ENCODE measurements around the gene PDXP.

- TF ChIP-seq EZH2 (IDR thresholded peaks at IDR 0.05; ENCODE audit: borderline replicate concordance, low read depth, low read length, severe bottlenecking) = no peak
- no peak for TF ChIP-seq CTCF (IDR thresholded peaks at IDR 0.05; ENCODE audit: extremely low read depth in 1 of 2, insufficient read depth in 1 of 2, low read depth in 1 of 2, low read length in 2 of 2)
- TF ChIP-seq MAX (IDR thresholded peaks at IDR 0.05; ENCODE audit: insufficient read depth, insufficient read length) = no peak
- no peak for TF ChIP-seq POLR2AphosphoS5 (IDR thresholded peaks at IDR 0.05; ENCODE audit: insufficient read depth, low read depth, low read length)
- TF ChIP-seq POLR2A (IDR thresholded peaks at IDR 0.05; ENCODE audit: low read depth, low read length) = no peak
- TF ChIP-seq GATA2 (IDR thresholded peaks at IDR 0.05; ENCODE audit: insufficient read depth, insufficient read length, low read depth, low read length) = no peak
- TF ChIP-seq MYC (IDR thresholded peaks at IDR 0.05; ENCODE audit: low read depth, low read length) = no peak
- TF ChIP-seq FOS (IDR thresholded peaks at IDR 0.05; ENCODE audit: borderline replicate concordance, insufficient read depth, low read length) = no peak
Measured at GRCh38 chr22:37665487-37665886, 7.0 kb downstream of the PDXP start.

All from endothelial cell of umbilical vein (primary cell).